ENCODE measurements around the gene LRRFIP1. TPM values are rescaled to one million over a fixed set of nuclear protein-coding genes. Genes with fewer than 3 reads are reported as not detected.

LRRFIP1 gene
- total and polyA plus RNA-seq, 2 donors (not counting 3 experiments of a cell fraction or from before 2014, with no cell fraction given) = 39.2 to 179 TPM

GRCh38 chr2:237592425-237592980 is 34.9 kb upstream of the LRRFIP1 start:
- H3K36me3 ChIP-seq (ENCODE audit: control insufficient read depth in 2 of 2, extremely low read depth in 1 of 2, insufficient read depth in 2 of 2, low read length in 2 of 2) = no peaks in the 10 kb centered on the region
- no peak overlapping the region for H3K4me2 ChIP-seq (ENCODE audit: insufficient read depth, low read length)
- H3K9me1 ChIP-seq (replicated peaks; ENCODE audit: control insufficient read depth, extremely low read depth, insufficient read depth, low read length) = no peaks in the 10 kb centered on the region
- no peak overlapping the region for H3K9ac ChIP-seq (replicated peaks; ENCODE audit: extremely low read depth, insufficient read depth, low read length)
- intact Hi-C loops (cut with micrococcal nuclease) = no loop called here
- no peak overlapping the region for H3K27ac ChIP-seq (ENCODE audit: insufficient read depth, low read depth, low read length)
- dilution Hi-C loops (cut with MboI; ENCODE audit: extremely low pct_ligation_motif_present, low sequenced_read_pairs) = no loop called here
- no peak overlapping the region for H3K4me3 ChIP-seq (replicated peaks in 1 of 3; ENCODE audit: insufficient read depth in 1 of 3, low read depth in 1 of 3, low read length in 3 of 3)
- no peak for DNase-seq (ENCODE audit: low read depth, low spot score)
- no peaks in the 10 kb centered on the region for H4K20me1 ChIP-seq (replicated peaks; ENCODE audit: control insufficient read depth, extremely low read depth, insufficient read depth, low read length)
- no peak for FAIRE-seq
- H3K4me1 ChIP-seq (ENCODE audit: control insufficient read depth, extremely low read depth, insufficient read depth, low read length) = no peaks in the 10 kb centered on the region
- no TSS peak for BruUV-seq (replicated peaks)
- no peak overlapping the region for H2AFZ ChIP-seq (ENCODE audit: low read depth, low read length)
- H3K79me2 ChIP-seq (ENCODE audit: control insufficient read depth, insufficient read depth, low read length) = no peaks in the 10 kb centered on the region
- H3K9me3 ChIP-seq (replicated peaks; ENCODE audit: control insufficient read depth, insufficient read depth, low read length) = no peaks in the 10 kb centered on the region
- peaks cover 0 to 2% of the 10 kb centered on the region in 2 experiments for H3K27me3 ChIP-seq (ENCODE audit: control insufficient read depth in 2 of 2, insufficient read depth in 2 of 2, low read length in 2 of 2)
- POLR2A ChIA-PET = no interaction called here
- TF ChIP-seq GATA2 (IDR thresholded peaks at IDR 0.05; ENCODE audit: insufficient read depth, insufficient read length, low read depth, low read length) = no peak
- TF ChIP-seq FOS (IDR thresholded peaks at IDR 0.05; ENCODE audit: borderline replicate concordance, insufficient read depth, low read length) = no peak
- no peak for TF ChIP-seq JUN (IDR thresholded peaks at IDR 0.05; ENCODE audit: borderline replicate concordance, insufficient read depth, insufficient read length, low read depth)
- no peak for TF ChIP-seq MAX (IDR thresholded peaks at IDR 0.05; ENCODE audit: insufficient read depth, insufficient read length)
- TF ChIP-seq POLR2AphosphoS5 (IDR thresholded peaks at IDR 0.05; ENCODE audit: insufficient read depth, low read depth, low read length) = no peak
- no peak for TF ChIP-seq POLR2A (IDR thresholded peaks at IDR 0.05; ENCODE audit: low read depth, low read length)
- TF ChIP-seq MYC (IDR thresholded peaks at IDR 0.05; ENCODE audit: low read depth, low read length) = no peak
- no peak for TF ChIP-seq EZH2 (IDR thresholded peaks at IDR 0.05; ENCODE audit: borderline replicate concordance, low read depth, low read length, severe bottlenecking)
- no peak for TF ChIP-seq CTCF (IDR thresholded peaks at IDR 0.05; ENCODE audit: extremely low read depth in 1 of 2, insufficient read depth in 1 of 2, low read depth in 1 of 2, low read length in 2 of 2)
- CTCF ChIA-PET = interaction anchor here (1.0 to 1.4 kb wide), 2 partner anchors 21 to 153 kb away, joined by 3 to 5 read pairs; no protein-coding TSS in a partner anchor

Measured in endothelial cell of umbilical vein (primary cell).